Loucy (cell line): ENCODE data around the gene PRSS3.

Source experiments
- H2AFZ ChIP-seq: fragments of 200-600 bp; sonication (generic); 2 replicates; pipeline ENCODE4 v1.6.0; 2016; ENCODE audit warnings: antibody characterized with exemption, mild to moderate bottlenecking, low read length, moderate library complexity
- H3F3A ChIP-seq: fragments of 200-600 bp; 2 replicates; pipeline ENCODE4 v1.6.0; 2016; ENCODE audit warnings: antibody characterized with exemption, low read depth, mild to moderate bottlenecking
- H3K27me3 ChIP-seq: fragments of 200-600 bp; sonication (generic); 2 replicates; pipeline ENCODE4 v1.6.1; 2014; ENCODE audit warnings: low read length, mild to moderate bottlenecking; ENCODE audit not compliant: insufficient read depth, poor library complexity, severe bottlenecking
- H3K36me3 ChIP-seq: fragments of 200-600 bp; sonication (generic); 2 replicates; pipeline ENCODE4 v1.6.1; 2016; ENCODE audit warnings: low read length; ENCODE audit not compliant: insufficient read depth
- H3K4me1 ChIP-seq: fragments of 200-600 bp; sonication (generic); 2 replicates; pipeline ENCODE4 v1.5.1; 2014; ENCODE audit warnings: low read length, mild to moderate bottlenecking; ENCODE audit not compliant: insufficient read depth, poor library complexity, severe bottlenecking
- H3K4me2 ChIP-seq: fragments of 200-600 bp; sonication (generic); 2 replicates; pipeline ENCODE4 v1.6.0; 2014; ENCODE audit warnings: antibody characterized with exemption, low read length, low read depth, mild to moderate bottlenecking; ENCODE audit not compliant: poor library complexity, severe bottlenecking
- H3K4me3 ChIP-seq: fragments of 200-600 bp; sonication (generic); 2 replicates; pipeline ENCODE4 v1.5.1; 2014; ENCODE audit warnings: low read length, mild to moderate bottlenecking, mixed read lengths; ENCODE audit not compliant: poor library complexity, severe bottlenecking
- H3K79me2 ChIP-seq: fragments of 200-600 bp; sonication (generic); 2 replicates; pipeline ENCODE4 v1.6.1; 2014; ENCODE audit warnings: low read length; ENCODE audit not compliant: insufficient read depth
- H3K9ac ChIP-seq: fragments of 200-600 bp; sonication (generic); 2 replicates; pipeline ENCODE4 v1.6.0; 2014; ENCODE audit warnings: mild to moderate bottlenecking, low read depth, low read length, moderate library complexity; ENCODE audit not compliant: poor library complexity, severe bottlenecking
- H3K9me2 ChIP-seq: fragments of 200-600 bp; sonication (generic); replicated peaks from 2 replicates; pipeline ENCODE4 v1.6.1; 2016; ENCODE audit warnings: low read depth, low read length, mixed read lengths
- H3K9me3 ChIP-seq: fragments of 200-600 bp; sonication (generic); 2 replicates; pipeline ENCODE4 v1.6.1; 2014; ENCODE audit warnings: mild to moderate bottlenecking, antibody characterized with exemption, low read length, low read depth; ENCODE audit not compliant: insufficient read depth
- H4K20me1 ChIP-seq: fragments of 200-600 bp; sonication (generic); 2 replicates; pipeline ENCODE4 v1.6.0; 2014; ENCODE audit warnings: antibody characterized with exemption, low read length, mild to moderate bottlenecking; ENCODE audit not compliant: insufficient read depth, poor library complexity, severe bottlenecking
- EZH2phosphoT487 ChIP-seq: fragments of 200-600 bp; IDR thresholded peaks from 2 replicates; pipeline ENCODE4 v1.6.1; 2018; ENCODE audit warnings: antibody characterized with exemption, mild to moderate bottlenecking, moderate library complexity, borderline replicate concordance
- TF ChIP-seq, protein P1 (sequence below): fragments of 200-600 bp; sonication (generic); conservative IDR thresholded peaks from 2 replicates; pipeline ENCODE4 v1.5.1; 2014; ENCODE audit warnings: mild to moderate bottlenecking, antibody characterized with exemption, low read length

The PRSS3 gene

DNA sequence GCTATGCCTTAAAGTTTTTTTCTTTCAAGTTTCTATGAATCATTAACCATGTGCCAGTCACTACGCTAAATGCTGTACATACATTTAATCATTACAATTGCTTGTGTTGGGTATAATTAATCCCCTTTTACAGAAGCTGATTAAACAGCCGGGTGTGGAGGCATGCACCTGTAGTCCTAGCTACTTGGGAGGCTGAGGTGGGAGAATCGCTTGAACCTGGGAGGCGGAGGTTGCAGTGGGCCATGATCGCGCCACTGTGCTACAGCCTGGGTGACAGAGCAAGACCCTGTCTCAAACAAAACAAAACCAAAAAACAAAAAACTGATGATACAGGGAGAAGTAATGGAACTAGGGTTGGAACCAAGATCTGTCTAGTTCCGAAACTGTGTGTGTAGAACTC lies 20.4 kb downstream of the PRSS3 start:
- TF ChIP-seq, protein P1, sequence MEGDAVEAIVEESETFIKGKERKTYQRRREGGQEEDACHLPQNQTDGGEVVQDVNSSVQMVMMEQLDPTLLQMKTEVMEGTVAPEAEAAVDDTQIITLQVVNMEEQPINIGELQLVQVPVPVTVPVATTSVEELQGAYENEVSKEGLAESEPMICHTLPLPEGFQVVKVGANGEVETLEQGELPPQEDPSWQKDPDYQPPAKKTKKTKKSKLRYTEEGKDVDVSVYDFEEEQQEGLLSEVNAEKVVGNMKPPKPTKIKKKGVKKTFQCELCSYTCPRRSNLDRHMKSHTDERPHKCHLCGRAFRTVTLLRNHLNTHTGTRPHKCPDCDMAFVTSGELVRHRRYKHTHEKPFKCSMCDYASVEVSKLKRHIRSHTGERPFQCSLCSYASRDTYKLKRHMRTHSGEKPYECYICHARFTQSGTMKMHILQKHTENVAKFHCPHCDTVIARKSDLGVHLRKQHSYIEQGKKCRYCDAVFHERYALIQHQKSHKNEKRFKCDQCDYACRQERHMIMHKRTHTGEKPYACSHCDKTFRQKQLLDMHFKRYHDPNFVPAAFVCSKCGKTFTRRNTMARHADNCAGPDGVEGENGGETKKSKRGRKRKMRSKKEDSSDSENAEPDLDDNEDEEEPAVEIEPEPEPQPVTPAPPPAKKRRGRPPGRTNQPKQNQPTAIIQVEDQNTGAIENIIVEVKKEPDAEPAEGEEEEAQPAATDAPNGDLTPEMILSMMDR, result no peak
- no peak for TF ChIP-seq EZH2phosphoT487
- Histone ChIP-seq H3K27me3 (no peaks in the 10 kb centered on the region), H3K4me1 (peaks cover 37% of the 10 kb centered on the region), H3K4me3 (peak overlapping the region; percentile 89), H3K79me2 (peaks cover 48% of the 10 kb centered on the region), H3K4me2 (peak overlapping the region; percentile 87), H4K20me1 (peaks cover 26% of the 10 kb centered on the region), H3F3A (no peaks in the 10 kb centered on the region; the same call in 1 of the 2 replicates), H3K9me2 (no peaks in the 10 kb centered on the region), H3K36me3 (no peaks in the 10 kb centered on the region), H3K9ac (peak overlapping the region; percentile 91), H3K9me3 (no peaks in the 10 kb centered on the region), H2AFZ (no peak overlapping the region)

DNA sequence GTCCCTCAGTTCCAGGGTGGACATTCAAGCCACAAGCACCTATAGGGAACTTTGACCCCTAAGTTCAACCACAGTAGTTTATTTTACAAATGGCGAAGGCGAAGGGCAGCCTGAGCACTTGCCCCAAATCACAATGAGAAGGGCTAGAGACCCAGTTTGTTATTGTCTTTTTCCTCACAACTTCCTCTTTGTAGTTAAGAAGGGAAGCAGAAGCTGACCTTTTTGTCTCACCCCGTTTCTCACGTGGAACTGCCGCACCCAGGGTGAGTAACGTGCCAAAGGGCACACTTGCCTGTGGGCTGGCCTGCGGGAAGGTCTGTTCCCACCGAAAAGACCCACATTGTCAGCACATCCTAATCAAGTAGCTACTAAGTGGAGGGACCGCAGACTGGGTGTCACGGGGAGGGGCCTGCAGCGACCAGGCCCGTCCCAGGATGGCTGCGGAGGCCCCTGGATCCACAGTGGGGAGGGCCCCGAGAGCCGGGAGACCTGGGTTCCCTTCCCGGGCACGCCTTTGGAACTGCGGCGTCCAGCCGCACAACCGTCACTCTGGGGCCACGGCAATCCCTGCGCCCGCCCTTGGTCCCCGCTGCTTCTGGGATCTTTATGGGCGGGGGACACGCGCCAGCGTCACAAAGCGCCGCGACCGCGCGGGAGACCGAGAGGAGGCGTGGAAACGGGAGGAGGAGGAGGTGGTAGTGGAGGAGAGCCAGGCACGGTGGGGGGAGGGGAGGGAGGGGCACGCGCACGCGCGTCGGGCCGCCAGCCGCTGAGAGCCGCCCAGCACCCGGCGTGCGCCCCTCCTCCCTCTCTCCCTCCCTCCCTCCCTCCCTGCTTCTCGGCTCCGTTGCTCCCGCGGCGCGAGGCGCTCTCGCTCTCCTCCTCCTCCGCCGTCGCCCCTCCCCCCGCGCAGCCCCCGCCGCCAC lies 21.2 kb downstream of the PRSS3 start, which contains the start of gene UBE2R2:
Gene UBE2R2 (plus strand): TSS at position 834 of the 926 bp plus-strand sequence. CDS start 598 bp downstream, outside the sequence.
- H3K36me3 ChIP-seq, result no peaks in the 10 kb centered on the region
- peak within 1 kb of the TSS; percentile 89 for H3K4me3 ChIP-seq
- H3K9me2 ChIP-seq, result no peaks in the 10 kb centered on the region
- H3K27me3 ChIP-seq, result no peaks in the 10 kb centered on the region
- peak within 1 kb of the TSS; percentile 87 for H3K4me2 ChIP-seq
- H3F3A ChIP-seq, result no peaks in the 10 kb centered on the region; the same call in 1 of the 2 replicates
- no peaks in the 10 kb centered on the region for H3K9me3 ChIP-seq
- H4K20me1 ChIP-seq, result peaks cover 34% of the 10 kb centered on the region
- peaks cover 56% of the 10 kb centered on the region for H3K79me2 ChIP-seq
- TF ChIP-seq, protein P1, result no peak
- no peak for TF ChIP-seq EZH2phosphoT487
- peak within 1 kb of the TSS; percentile 91 for H3K9ac ChIP-seq
- peaks cover 43% of the 10 kb centered on the region for H3K4me1 ChIP-seq
- H2AFZ ChIP-seq, result peak within 1 kb of the TSS; percentile 98

DNA sequence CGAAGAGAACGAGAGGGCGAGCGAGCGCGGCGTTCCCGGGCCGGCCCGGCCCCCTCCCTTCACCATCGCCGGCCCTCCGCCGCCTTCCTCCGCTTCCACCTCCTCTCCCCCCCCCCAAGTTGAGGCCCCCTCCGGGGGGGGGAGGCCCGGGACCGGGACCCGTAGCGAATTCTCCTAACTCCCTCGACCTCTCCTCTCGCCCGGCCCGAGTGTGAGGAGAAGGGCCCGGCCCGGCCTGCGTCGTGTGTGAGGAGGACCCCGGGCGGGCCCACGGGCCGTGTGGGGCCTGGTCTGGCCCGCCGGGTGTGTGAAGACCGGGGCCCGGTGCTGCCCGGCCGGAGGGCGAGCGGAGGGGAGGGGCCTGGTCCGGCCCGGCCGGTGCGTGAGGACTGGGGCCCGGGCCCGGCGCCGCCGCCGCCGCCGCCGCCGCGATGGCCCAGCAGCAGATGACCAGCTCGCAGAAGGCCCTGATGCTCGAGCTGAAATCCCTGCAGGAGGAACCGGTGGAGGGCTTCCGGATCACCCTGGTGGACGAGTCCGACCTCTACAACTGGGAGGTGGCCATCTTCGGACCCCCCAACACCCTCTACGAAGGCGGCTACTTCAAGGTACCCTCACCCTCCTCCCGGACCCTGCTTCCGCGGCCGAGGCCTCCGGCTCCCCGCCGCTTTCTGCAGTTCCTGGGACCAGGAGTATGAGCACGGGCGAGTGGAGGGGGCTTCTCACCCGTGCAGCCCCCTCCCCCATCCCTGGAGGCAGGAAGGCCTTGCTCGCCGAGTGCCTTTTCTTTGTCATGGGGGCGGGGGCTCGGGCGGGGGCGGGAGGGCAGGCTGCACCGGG lies 22.2 kb downstream of the PRSS3 start:
- Histone ChIP-seq H3K27me3 (no peaks in the 10 kb centered on the region), H3K4me2 (no peak overlapping the region), H3K79me2 (peaks cover 65% of the 10 kb centered on the region), H3K9me3 (no peaks in the 10 kb centered on the region), H3K4me3 (peak overlapping the region; percentile 89), H3K36me3 (no peaks in the 10 kb centered on the region), H2AFZ (peak overlapping the region; percentile 72), H3K9me2 (no peaks in the 10 kb centered on the region), H3F3A (no peaks in the 10 kb centered on the region; the same call in 1 of the 2 replicates), H3K4me1 (peaks cover 43% of the 10 kb centered on the region), H3K9ac (peak overlapping the region; percentile 86), H4K20me1 (peaks cover 42% of the 10 kb centered on the region)
- no peak for TF ChIP-seq EZH2phosphoT487
- TF ChIP-seq, protein P1, result peak; percentile 28; the same call in 1 of the 2 replicates
